Fibroblast of upper back skin (primary cell): ENCODE data around the gene CFAP53.
A peak's percentile ranks its signal among the peaks of the same experiment; 100 is the strongest.

Source experiments
- DNase-seq: peaks from one replicate; pipeline ENCODE4 v3.0.0-alpha.2; 2013

CFAP53 gene

DNA sequence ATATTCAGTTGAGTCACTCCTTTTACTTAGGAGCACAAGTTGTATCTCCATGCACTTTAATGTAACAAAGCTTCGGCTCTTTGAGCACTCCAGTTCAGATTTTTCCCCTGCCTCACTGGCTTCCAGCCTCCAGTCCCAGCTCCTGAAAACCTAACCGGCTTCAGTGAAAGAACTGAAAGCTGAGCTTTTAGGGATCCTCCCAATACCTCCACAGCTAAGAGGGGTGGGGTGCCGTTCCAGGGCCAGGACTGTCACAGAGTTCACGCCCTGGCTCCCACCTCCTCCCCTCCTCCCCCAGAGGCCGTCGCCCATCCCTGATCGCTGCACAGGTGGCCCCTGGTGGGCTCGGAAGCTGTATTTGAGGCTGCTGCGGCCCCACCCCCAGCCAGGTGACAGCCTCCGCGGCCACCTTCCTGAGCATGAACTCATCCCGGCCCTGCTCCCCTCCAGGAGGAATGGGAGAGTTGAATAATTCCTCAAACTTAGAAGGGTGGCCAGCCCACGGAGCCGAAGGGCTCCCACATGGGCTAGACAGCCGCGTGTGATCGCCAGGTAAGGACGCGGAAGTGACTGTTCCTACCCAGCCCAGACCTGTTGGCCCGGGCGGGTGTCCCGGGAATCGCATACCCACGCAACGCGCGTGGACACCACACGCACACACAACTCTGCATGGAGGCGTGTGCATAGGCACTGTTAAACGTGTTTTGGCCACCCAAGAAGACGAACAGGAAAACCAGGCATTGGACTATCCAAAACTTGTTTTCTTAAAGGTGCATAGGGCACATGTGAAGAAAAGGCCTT lies 73.1 kb downstream of the CFAP53 start:
- no peak for DNase-seq

DNA sequence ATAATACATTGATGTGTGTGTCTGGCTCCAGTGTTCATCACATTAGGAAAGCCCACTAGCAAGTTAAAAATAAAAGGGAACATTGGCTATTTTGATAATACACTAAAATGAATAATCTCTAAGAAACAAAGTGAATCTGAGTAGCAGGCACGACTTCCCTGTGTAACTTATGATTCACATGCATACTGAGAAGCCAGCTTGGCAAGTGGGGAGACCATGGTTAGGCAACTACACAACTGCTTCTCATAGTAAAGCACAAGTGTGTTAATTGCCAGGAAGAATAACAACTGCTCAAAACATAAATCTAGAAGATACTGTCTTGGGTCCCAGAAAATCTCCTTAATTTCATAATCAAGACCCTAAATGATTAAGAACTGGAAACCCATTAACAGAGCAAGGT lies 75.4 kb downstream of the CFAP53 start:
- no peak for DNase-seq

DNA sequence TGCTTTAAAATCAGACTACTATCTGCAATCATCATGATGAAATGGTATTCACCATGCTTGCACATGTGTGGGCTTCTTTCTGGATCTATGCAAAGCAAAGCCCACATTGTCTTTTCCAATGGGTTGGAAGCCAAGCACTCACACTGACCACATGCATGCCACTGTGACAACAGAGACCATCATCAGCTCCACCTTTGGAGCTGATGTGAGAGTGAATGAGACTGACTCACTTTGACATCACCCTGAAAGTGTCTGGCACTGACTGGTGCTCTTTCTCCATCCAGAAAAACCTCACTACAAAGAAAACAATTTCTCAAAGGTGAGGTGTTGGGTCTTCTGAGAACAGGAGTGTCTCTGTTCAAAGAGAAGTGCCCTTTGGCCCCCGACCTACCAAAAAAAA lies 76.1 kb downstream of the CFAP53 start:
- no peak for DNase-seq

DNA sequence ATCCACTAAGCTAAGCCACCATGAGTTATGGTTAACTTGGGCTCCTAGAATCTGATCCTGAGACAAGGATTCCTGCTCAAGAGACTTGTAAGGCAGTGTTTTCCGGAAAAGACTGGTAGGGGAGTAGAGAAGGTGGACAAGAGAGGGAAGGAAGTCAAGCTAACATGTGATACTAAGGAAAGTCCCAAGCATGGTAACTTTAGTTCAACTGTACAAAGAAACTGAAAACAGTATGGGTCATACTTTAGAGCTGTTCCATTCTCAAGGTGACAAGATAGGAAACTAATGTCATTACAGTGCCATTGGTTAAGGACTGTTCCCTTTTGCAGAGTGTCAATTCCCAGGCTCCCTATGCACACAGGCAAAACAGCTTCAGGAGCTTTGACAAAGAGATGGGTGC lies 77.1 kb downstream of the CFAP53 start:
- no peak for DNase-seq

DNA sequence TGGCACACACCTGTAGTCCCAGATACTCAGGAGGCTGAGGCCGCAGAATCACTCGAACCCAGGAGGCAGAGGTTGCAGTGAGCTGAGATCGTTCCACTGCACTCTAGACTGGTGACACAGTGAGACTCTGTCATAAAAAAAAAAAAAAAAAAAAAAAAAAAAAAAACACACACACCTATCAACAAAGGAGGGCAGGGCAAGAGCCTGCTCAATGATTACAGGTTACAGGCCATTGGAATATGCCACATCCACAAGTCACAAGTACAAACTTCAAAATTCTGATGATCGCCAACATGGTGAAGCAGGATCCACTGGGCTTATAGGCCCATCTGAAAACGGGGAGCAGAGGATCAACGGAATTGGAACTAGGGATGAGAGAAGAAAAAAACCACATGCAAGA lies 77.6 kb downstream of the CFAP53 start:
- DNase-seq: no peak

DNA sequence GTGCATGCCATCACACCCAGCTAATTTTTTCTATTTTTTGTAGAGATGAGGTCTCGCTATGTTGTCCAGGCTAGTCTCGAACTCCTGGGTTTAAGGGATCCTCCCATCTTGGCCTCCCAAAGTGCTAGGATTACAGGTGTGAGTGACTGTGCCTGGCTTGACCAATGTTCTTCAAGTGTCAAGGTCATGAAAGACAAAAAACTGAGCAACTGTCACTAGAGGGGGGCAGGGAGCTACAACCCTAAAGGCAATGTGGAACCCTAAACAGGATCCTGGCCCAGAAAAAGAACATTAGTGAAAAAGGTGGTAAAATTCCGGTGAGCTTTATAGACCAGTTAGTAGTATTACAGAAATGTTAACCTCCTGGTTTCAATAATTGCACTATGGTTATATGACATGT lies 78.6 kb downstream of the CFAP53 start:
- no peak for DNase-seq

DNA sequence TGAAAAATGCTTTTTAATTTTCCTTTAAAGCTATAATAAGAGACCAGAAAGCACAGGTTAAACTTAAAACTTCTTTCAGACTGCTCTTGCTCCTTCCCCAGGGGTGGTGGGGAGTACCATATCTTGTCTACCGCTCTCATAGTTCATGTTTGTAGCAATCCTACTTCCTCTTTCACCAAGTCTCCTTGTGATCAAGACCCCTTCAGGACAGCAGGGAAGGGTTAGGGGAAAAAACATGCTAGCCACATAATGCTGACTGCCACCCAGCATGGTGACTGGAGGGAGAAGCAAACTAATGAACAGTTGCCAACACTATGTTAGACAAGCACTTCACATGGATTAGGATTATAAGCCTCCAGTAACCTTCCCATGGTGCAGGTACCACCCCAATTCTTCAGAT lies 79.9 kb downstream of the CFAP53 start:
- no peak for DNase-seq

DNA sequence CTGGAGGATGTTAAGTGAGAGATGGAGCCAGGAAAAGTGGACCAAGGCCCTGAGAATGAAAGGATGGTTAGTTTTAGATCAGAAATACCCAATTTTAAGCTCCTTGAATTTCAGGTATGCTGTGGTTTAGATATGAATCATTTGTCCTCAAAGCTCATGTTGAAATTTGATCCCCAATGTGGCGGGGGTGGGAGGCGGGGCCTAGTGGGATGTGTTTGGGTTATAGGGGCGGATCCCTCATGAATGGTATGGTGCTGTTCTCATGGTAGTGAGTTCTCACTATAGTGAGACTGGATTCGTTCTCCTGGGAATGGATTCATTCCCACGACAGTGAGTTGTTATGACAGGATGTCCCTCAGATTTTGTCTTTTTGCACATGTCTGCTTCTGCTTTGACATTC lies 82.7 kb downstream of the CFAP53 start:
- peak; percentile 41 for DNase-seq

DNA sequence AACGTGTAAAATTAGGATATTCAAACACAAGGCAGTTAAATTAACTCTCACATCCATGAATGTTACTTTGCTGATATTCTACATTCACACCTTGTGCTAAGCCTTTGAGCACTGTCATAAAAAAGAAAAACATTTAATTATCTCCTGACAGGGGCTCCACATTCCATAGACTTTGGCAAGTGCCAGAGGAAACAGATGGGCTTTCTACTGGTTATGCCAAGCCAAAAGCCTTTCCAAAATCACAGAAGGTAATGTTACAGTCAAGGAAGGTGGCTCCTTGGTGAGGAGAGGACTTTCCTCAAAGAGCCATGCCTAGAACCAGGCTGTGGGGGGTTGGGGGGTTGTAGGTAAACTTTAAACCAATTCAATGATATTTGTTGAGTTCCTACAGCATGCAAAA lies 83.8 kb downstream of the CFAP53 start:
- no peak for DNase-seq

DNA sequence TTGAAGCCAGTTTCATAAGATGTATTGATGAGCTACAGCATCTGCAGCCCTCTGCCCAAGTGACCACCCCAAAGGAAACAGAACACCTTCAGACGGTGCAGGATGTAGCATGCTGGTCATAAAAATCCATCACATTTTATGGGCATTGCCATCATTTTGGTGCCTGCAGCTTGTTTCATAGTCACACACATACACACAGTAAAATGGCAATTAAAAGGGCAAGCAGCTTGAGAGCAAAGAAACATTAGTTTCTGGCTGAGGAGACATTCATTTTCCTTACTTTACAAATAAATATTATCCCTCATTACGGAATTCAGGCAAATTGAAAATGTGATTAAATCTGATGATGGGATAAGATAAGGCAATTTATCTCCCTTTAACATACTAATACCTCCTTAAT lies 84.7 kb downstream of the CFAP53 start:
- no peak for DNase-seq

DNA sequence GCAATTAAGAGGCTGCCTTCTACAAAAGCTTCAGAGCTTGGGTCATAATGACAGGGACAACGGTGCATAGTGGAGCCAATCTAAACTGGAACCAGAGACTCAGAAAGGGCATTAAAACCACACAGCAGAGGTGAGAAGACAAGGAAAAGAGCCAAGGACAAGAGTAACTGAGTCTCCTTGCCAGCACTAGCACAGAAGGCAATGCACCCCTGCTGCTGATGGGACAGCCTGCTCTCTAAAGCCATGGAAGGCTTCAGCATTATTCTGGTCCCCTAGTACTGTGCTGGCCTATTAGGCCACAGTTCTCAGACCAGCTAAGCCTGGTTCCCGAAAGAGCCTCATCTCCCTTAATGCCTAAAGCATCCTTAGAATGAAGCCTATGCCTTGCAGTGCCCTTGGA lies 86.8 kb downstream of the CFAP53 start:
- no peak for DNase-seq

DNA sequence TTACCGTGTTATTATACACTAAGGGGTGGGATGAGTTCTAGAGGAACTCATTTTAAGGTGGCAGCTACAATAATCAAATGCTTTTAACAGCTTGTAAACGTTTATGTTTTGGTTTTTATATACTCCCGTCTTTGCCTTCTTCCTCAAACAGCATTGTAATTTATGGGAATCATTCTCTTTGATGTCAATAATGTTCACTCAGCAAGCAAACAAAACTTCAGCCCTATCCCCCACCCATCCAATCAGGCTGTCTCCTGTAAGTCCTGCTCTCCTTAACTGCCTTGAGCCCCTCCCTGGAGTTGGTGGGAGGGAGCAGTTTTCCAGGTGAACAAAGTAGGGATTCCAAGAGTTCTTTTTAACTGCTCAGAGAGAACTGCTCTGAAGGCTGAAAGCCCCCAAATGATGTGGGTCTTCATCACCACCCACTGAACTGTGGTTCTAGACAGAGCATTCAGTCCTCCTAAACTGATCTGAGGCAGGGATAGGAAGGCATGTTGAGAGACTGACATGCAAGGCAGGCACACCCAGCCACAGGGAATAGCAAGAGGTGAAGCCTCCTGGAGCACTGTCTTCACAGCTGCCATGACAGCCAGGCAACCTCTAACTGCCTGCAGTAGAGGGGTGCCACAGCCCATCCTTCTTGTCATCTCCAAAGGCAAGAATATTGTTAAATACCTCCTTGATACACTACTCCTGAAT lies 88.9 kb downstream of the CFAP53 start:
- DNase-seq: no peak
